ENCODE data around the gene CXXC4.

The CXXC4 gene

GRCh38 chr4:104488151-104488550 lies 6.5 kb downstream of the CXXC4 start:
- no peak for DNase-seq (ENCODE audit: low spot score)

DNA sequence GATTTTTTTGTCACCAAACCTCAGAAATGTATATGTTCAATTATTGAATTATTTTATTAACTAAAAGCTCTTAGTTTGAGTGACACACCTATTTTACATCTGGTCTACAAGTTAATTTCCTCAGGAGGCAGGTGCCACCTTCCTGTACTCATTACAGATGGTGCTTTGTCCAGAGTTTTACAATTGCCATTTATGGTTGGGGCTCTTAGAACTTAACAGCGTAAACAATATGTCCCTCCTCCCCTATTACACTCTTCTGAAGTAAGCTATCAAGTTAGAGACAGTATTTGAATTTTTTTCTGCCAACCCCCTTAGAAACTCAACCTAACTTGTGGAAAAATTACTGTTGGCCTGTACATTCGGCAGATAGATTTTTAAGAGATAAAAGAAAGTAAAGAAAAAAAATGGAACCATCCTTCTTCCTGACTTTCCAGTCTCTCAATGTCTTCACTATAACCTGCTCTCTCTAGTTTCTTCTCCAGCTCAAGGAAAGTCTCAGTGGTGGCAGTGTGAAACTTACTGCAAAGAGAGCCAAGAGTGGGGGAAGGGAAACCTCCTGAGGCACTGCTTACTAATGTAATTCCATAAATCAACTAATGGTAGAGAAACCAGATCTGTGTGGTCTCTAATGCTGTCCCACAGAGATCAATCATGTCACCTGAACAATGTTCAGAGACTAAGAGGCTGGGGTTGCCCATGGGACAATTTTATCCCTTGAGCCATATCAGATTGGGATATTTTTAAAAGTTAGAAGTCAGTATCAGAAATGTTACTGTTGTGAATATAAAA lies 7.8 kb downstream of the CXXC4 start:
- DNase-seq (ENCODE audit: low spot score): no peak

GRCh38 chr4:104475652-104476051 lies 19.0 kb downstream of the CXXC4 start:
- DNase-seq (ENCODE audit: low spot score): no peak

- DNase-seq (ENCODE audit: low spot score): no peak
Measured at GRCh38 chr4:104472766-104473165, 21.9 kb downstream of the CXXC4 start.

GRCh38 chr4:104470770-104471169 lies 23.9 kb downstream of the CXXC4 start:
- no peak for DNase-seq (ENCODE audit: low spot score)

DNA sequence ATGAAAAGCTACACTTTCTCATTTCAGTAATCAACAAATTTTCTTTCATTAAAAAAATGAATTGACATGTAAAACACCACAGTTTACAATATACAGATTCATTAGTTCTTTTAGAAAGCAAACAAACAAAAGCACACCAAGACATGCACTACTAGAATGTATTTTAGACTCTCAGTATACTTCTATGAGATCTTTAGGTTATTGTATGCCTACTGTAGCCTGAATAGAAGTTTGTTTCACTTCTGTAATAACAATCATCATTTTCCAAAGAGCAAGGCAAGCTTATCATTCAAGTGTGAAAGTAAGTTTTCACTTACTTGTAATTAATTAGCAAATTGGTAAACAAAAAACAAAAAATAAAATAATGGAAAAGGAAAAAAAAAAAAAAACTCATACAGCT lies 24.9 kb downstream of the CXXC4 start:
- DNase-seq (ENCODE audit: low spot score): no peak

DNA sequence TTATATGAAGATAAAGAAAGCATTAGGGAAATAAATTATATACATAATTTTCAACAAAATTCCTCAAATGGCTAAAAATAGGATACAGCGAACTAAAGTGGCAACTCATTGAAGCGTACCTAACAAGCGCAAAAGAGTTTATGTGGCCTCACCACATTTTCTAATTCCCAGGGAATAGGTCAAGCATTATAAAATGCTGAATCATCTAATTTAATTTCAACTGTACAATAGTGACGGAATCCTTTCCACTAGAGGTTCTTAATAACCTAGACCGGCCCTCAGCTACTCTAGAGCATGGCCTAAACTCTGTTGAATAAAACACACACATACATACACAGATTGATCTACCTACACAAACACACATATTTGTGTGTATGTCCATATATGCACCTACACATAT lies 29.1 kb downstream of the CXXC4 start:
- DNase-seq (ENCODE audit: low spot score): no peak

DNA sequence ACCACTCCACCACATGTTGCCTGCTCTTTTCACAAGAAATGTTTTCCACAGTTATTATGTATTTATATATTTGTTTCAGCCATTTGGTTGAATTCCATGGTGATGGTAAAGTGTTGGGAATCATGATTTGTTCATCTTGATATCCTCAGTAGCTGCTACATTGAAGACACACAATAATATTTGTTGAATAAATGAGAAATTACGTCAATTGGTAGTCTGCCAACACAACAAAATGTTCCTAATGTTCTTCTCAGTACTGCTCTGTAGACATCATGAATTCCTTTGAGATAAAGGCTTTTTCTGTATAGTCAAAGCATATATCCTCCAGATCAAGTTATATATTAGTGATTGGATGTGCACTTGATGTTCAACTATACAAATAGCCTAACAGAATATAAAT lies 29.5 kb downstream of the CXXC4 start:
- DNase-seq (ENCODE audit: low spot score): no peak

GRCh38 chr4:104462641-104463040 lies 32.1 kb downstream of the CXXC4 start:
- no peak for DNase-seq (ENCODE audit: low spot score)

DNA sequence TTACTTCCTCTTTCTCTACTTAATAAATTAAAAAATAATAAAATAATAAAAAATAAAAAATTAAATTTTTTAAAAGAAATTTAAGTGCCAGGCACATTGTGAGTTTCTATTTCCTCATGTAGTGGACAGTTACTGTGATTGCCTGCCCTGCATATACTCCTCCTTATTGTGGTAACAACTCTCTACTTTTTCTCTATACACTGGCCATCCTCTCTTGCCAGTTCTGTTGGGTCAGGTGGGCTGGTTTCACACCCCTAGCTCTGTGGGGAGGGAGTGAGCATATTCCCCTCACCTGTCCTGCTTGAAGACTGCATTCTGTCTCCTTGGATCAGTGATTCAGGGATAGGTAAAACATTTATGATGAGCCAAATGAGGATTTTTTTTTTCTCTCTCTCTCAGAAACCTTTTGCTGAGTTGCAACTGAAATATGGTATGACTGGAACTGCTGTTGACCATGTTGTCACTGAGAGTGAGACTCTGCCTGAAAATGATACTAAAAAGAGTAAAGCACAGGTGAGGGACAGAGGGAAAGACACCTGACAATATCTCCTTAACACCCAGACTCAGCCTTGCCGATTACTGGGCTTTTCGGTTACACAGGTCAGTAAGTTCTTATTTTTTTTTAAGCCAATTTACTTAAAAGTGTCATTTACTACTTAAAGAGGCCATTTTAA lies 37.2 kb downstream of the CXXC4 start:
- no peak for DNase-seq (ENCODE audit: low spot score)

DNA sequence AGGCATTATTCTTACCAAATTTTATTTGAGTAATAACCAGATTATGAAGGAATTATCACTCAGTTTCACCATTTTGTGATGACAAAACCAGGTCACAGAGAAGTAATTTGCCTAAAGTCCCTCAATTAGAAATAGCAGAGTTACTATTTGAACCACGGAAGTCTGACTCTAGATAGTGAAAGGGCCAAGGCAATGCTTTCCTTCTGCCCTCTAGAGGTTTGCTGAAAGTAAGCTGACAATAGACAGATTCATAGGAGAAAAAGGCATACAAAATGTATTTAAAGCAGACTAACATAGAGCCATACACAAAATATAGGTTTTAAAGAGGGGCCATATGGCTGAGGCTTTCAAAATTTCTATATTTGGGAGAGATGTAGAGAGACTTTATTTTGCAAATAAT lies 43.1 kb downstream of the CXXC4 start:
- DNase-seq (ENCODE audit: low spot score): no peak

- no peak for DNase-seq (ENCODE audit: low spot score)
Measured at GRCh38 chr4:104449537-104449936, 45.2 kb downstream of the CXXC4 start.

DNA sequence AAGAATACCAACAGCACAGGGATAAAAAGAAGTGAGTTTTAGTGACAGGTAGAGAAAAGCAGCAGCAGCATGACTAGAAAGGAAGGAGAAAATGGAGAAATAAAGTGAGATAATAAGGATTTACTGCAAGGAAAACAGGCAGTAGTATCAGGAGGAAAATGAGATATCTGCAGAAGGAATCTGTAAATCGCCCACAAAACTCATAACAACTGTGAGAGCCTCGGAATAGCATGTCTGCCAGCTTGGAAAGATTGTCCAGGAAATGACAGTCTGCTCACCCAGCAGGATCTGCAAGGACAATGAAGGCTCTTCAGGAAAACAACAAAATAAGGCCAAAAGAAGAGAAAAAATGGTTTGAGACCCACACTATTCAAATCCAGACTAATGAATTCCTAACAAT lies 47.4 kb downstream of the CXXC4 start:
- DNase-seq (ENCODE audit: low spot score): no peak

DNA sequence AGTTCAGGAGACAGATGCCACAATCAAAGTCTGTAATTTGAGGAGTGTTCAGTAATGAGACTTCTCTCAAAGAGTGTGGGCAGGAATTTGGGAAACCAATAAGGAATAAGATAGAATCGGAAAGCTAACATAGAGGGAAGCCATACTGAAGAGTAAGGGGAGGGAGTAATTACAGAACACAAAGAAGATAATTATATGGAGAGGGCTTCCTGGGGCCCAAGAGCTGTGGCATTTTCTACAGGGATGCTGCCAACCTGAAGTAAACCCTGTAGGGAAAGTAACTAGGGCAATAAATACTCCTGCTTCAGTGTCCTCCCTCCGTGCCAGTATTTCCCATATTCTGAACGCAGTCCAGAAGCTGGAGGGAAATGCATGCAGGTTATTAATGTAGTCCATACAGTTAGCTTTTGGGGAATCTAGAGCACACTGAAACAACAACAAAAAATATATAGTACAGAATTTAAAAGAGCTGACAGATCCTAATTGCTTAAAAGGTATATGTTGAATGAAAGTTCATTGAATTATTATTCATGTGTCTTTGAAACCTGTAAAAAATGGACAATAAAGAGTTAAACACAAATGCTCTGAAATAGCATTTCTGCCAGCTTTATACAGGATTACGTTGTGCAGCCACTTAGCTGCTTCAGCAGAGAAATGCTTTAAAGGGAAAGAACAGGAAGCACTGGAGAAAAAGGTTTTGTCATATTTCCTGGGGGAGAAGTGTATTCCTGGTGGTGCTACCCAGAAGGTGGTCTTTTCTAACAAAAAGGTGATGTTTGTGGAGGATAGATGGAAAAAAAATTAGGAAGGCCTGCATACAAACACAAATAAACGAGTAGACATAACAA lies 48.0 kb downstream of the CXXC4 start:
- no peak for DNase-seq (ENCODE audit: low spot score)

- DNase-seq (ENCODE audit: low spot score): no peak
Measured at GRCh38 chr4:104444685-104445084, 50.0 kb downstream of the CXXC4 start.

- no peak for DNase-seq (ENCODE audit: low spot score)
Measured at GRCh38 chr4:104436542-104436941, 58.2 kb downstream of the CXXC4 start.

DNA sequence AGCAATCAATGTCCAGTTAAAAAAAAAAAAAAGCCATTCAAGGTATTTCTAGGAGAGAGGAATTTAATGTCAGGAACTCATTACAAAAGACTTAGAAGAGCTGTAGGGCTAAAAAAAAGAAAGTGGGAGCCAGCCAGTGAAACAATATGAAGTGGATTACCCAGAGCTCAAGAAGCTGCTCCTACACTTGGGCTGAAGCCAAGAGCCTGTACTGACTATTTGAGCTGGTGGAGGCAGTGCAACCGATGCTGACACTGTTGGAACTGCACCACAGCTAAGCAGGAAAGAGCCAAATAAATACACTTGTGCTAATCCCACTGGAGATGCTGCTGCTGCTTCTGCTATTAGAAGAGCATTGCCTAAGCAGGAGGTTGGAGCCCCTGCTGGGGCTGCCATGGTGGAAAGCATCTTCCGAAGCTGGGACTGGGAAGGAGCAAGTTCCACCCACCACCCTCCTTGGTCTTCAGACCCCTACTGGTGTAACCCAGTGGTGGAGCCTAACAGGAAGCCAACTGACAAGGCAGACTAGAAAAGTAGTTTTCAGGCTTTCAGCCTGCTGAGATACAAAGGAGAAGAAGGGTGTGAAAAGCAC lies 65.4 kb downstream of the CXXC4 start:
- no peak for DNase-seq (ENCODE audit: low spot score)

- DNase-seq (ENCODE audit: low spot score): no peak
Measured at GRCh38 chr4:104425948-104426347, 68.7 kb downstream of the CXXC4 start.

GRCh38 chr4:104424989-104425388 lies 69.7 kb downstream of the CXXC4 start:
- DNase-seq (ENCODE audit: low spot score): no peak

- DNase-seq (ENCODE audit: low spot score): no peak
Measured at GRCh38 chr4:104424475-104424941, 70.2 kb downstream of the CXXC4 start.

DNA sequence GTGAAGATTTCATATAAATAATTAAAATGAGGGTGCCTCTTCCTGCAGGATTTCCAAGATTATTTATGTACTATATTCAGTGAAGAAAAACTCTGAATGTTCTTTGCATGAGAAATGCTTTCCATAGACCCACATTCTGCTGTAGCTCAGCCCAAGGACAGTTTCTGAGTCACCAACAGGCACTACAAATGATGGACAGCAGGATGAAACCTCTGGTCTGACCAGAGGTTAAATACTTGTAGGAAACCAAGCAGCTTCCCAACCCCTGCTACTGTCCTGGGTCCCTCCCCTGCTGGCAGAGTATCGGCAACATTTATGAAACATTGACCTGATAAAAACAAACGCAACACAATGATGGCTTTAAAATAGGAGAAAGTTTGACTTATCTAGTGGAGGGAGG lies 73.1 kb downstream of the CXXC4 start:
- DNase-seq (ENCODE audit: low spot score): no peak

GRCh38 chr4:104420766-104421165 lies 73.9 kb downstream of the CXXC4 start:
- no peak for DNase-seq (ENCODE audit: low spot score)

All from AG08396 (cell line).